Measurements from ENCODE around the gene CSMD2. TPM values are rescaled to one million over a fixed set of nuclear protein-coding genes. Genes with fewer than 3 reads are reported as not detected.
A peak's percentile ranks its signal among the peaks of the same experiment; 100 is the strongest.
"Not testable (repeated sequence)": the region's sequence is repeated elsewhere in the genome, so short reads cannot be mapped to it uniquely, and the experiment has no call there.

The CSMD2 gene
- polyA plus RNA-seq, 10 donors = 0.52 to 2.2 (median 0.84) TPM

DNA sequence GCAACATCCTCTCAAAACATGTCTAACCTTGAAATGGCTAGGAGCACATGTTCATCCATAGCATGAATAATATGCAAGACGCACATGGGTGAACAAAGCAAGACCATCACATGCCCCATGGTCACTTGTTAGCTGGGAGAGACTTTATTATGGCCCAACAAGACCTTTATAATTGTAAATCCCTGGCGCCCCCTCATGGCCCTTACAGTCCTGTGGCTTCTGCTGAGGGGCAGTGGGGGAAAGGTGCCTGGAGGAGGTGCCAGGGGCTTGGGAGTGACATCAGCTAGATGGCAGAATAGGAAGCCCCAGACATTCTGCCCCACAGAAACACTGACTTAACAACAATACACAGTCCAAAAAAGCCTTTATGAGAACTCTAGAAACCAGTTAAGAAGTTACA, 51.7 kb downstream of the CSMD2 start:
- DNase-seq = no peak

DNA sequence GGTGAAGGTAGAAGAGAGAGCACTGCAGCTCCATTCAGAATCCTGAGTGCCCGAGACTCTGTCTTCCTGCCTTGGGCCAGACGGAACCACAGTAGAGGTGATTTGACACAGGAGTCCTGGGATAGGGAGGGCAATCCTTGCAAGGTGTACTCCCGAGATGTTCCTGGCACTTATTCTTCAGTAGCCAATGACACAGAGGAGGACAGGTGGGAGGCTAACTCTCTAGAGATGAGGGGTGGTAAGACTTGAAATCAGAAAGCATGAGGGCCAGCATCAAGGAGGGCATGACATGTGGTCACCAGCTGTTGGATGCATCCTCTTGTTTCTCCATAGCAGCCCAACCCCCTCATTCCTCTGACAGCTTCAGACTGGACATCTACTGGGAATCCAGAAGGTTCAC, 56.3 kb downstream of the CSMD2 start:
- no peak for DNase-seq

DNA sequence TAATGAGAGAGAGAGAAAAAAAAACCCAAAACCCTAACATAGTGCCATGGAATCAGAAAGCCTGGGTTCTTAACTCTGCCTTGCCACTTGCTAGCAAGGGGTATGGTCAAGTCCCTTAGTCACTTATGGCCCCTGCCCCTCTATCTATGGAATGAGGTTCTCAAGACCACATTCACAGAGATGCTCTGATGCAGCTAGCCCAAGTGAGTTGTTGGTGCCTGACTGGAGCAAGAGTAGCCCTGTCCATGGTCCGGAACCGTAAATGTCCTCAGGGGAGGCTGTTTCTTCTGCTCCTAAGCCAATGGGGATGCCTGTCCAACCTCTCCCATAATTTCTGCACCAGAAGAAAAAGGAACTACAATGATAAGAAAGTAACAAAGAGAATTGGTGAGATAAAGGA, 56.8 kb downstream of the CSMD2 start:
- no peak for DNase-seq

DNA sequence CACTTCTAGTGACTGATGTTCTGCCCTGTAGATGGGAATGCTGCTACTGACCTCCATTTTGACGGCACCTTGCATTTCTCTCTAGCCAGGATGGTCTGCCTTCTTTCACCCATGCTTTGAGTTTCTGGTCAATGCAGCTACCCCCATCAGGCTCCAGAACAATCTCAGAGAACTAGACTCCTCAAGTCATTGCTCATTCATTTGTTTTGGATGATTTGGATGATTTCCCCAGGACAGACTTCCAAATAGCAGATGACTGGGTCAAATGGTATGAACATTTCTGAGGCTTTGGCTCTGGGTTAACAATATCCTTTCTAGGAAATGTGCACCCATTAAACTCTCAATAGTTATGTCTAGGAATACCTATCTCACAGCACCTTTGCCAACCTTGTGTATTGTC, 63.9 kb downstream of the CSMD2 start:
- peak in 1 of 3 donors; percentile 72 for DNase-seq

DNA sequence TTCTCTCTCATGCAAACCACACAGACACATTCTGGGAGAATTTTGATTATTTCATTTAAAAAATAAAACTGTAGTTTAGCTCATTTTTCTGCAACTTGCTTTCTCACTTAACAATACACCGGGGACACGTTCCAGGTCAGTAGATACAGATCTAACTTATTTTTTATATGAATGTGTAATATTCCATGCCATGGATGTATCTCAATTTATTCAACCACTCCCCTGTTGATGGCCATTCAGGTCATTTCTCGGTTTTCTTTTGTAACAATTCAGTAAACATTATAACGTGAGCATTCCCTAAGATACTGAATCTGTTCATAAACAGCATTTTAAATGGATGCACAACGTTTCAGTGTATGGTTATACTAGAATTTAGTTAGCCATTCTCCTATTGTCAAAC, 64.7 kb downstream of the CSMD2 start:
- no peak for DNase-seq

DNA sequence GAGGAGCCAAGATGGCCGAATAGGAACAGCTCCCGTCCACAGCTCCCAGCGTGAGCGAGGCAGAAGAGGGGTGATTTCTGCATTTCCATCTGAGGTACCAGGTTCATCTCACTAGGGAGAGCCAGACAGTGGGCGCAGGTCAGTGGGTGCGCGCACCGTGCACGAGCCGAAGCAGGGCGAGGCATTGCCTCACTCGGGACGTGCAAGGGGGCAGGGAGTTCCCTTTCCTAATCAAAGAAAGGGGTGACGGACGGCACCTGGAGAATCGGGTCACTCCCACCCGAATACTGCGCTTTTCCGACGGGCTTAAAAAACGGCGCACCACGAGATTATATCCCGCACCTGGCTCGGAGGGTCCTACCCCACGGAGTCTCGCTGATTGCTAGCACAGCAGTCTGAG, 72.6 kb downstream of the CSMD2 start:
- not testable (repeated sequence) for DNase-seq

DNA sequence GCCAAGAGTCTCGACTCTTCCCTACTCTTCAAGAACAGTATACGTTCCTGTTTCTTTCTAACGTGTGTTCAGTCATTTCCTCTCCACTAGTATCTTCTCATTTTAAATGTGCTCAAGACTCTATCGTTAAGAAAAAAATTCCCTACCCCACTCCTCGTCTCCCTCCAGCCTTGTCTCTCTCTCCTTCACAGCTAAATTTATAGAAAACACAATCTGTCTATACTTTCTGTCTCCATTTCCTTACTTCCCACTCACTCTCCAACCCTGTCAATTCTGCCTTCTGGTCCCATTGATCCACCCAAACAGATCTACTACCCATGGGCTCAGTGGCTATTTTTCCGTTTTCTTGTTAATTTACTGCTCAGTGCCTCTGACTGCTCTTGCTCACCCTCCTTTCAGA, 75.3 kb downstream of the CSMD2 start:
- DNase-seq = no peak

DNA sequence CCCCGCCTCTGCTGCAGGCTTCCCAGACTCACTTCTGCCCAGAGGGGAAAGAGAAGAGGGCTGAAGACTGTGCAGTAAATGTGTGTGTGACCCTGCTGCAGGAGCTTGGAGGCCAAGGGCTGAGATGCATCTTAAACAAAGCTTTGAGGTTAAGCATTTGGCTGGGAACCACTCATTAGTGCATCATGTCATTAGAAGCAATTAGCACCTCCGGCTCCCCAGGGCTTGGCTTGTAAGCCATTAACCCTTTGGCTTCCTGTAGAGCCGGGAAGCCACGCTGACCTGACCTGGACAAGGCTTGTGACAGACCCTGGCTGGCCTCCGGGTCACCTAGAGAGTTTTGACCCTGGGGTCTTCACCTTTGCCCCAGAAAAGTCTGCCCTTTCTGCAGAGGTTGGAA, 77.0 kb downstream of the CSMD2 start:
- DNase-seq = no peak

DNA sequence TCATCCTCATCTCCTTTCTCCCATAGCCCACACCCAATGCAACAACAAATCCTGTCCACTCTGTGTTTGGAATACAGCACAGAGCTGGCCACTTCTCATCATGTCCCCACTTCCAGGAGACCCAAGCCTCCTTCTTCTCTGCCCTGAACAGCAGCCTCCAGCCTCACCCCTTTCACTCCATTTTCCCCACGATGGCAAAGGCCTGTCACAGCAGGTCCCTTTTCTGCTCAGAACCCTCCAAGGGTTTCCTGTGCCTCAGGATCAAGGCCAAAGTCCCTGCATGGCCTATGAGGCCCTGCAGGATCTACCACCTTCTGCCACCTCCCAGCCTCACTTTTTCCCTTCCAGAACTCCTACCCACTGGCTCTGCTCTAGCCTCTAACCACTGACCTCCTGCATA, 78.5 kb downstream of the CSMD2 start:
- DNase-seq = no peak

DNA sequence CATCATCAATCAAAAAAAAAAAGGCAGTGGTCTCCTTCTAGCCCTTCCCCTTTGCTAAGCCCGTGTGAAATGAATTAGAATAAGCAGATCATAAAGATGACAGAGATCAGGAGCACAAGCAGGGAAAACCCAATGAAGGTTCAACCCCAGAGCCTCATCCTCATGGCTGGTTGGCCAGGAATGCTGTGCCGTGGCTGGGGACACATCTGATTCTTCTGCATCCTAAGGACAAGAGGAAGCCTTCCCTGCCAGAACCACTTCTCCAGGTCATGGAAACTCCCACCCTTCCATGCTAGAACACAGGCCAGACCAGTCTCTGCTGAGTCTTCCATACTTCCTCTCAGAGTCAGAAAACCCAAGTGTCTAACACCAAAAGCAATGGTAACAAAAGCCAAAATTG, 81.1 kb downstream of the CSMD2 start:
- DNase-seq = no peak

DNA sequence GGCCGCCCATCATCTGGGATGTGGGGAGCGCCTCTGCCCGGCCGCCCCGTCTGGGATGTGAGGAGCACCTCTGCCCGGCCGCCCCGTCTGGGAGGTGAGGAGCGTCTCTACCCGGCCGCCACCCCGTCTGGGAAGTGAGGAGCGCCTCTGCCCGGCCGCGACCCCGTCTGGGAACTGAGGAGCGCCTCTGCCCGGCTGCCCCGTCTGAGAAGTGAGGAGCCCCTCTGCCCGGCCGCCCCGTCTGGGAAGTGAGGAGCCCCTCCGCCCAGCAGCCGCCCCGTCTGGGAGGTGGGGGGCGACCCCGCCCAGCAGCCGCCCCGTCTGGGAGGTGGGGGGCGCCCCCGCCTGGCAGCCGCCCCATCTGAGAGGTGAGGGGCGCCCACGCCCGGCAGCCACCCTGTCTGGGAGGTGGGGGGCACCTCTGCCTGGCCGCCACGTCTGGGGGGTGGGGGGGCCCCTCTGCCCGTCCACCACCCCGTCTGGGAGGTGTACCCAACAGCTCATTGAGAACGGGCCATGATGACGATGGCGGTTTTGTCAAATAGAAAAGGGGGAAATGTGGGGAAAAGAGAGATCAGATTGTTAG, 82.9 kb downstream of the CSMD2 start:
- not testable (repeated sequence) for DNase-seq

DNA sequence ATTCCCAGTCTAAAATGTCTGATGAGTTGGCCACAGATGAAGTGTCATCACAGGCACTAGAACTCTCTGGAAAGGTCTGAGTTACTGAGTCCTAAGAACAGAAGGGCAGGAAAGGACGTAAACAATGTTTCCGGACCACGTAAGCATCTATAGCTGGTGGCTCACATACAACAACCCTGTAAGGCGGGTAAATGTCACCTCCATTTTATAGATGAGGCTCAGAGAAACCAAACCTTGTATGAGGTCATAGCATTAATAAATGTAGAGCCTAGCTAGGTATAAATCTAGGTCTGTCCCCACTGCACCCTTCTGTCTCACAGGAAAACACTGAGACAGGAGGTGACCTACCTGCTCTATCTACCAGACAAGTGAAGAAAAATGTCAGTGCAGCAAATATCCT, 86.6 kb downstream of the CSMD2 start:
- no peak for DNase-seq

DNA sequence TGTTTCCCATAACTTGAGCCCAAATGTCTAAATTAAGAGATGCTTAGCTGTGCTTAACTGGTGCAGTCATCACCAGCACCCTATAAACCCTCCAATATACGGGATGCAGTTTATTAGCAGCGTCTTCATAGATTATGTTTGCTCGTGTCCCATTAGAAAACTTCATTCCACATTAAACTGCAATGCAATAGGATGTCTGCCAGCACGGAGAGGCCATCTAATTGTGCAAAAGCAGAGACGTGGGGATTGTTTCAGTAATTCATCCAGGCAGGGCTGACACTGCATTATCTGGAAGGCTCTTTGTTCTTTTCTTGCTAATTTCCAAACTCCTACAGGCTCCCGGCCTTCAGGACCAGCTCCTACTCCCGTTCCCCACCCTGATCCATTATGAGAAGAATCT, 89.5 kb downstream of the CSMD2 start:
- DNase-seq = peak in 1 of 3 donors; percentile 55

DNA sequence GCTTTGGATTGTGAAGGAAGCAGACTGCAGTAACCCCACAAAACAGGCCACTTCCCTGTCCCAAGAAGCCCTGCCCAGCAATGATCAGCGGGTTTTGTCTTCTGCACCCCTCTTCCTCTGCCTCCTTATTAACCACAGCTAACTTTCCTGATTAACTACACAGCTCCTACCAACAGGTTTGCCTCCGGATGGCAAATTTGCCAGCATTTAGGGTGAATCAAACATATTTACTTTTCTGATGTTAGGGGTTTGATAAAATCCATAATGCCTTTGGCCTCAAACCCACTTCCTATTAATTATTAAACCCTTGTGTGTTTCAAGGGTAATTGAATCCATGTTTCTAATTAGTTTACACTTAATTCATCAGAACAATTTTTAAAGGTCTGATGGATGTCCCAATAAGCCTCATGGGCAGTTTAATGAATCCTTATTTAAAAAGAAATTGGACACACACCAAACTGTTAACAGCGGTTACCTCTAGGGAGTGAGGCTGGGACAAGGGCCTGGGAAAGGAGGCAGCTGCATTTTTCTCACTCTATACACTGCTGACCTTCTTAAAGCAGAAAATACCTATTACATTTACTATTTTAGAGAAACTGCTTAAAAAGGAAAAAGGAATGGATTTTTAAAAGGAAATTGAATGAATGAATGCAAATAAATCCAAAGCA, 91.9 kb downstream of the CSMD2 start:
- DNase-seq = peak in 2 of 3 donors; percentile 27 to 76

DNA sequence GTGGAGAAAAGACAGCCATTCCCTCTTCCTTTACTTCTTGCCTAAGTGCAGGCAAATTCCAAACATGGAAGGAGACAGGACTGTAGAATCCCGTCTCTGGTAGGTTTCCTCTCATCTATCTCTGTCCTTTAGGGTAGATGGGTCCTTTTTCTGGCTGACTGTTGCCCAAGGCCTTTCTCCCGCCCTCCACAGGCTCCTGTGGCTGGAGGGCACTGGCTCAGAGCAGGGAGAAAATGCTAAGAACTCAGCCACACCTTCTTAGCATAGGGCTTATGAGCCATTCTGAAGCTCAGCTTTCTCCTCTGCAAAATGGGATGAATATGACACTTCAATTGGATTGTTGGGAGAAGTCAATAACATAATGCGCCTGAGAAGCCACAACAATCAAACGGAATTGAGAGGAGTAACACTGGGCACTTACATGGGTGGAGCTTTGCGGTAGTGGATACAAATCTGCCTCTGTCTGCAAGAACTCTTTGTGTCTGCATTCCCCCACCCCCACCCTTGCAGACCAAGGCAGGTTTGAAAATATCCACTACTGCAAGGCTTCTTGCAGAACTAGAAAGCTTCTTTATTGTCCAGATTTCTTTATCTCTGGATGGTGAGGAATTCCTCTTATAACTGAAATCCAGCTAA, 94.7 kb downstream of the CSMD2 start:
- DNase-seq = no peak

DNA sequence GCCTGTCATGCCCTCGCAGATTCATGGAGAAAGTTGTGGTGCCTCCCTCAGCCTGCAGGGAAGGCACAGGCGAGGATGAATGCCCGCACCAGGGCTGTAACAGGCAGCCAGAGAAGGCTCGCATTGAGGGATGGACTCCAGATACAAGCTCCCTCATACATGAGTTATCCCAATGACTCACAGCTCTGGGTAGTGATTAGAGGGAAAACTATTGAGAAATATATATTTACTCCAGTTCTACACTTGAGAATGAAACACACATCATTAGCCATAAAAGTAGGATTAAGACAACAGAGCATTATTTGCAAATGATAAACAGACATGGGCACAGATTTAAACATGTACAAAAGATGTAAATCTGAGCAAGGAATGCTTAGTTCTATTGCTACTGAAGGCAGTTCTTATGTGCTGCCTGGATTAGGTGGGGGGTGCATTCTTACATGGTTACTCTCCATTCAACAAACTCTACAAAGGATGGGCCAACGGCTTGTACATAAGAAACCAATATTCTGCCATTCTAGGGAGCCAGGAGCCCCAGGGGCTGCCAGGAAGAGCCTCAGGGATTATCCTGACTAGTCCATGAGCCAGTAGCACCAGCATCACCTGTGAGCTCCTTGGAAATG, 97.9 kb downstream of the CSMD2 start:
- peak in 1 of 3 donors; percentile 76 for DNase-seq

DNA sequence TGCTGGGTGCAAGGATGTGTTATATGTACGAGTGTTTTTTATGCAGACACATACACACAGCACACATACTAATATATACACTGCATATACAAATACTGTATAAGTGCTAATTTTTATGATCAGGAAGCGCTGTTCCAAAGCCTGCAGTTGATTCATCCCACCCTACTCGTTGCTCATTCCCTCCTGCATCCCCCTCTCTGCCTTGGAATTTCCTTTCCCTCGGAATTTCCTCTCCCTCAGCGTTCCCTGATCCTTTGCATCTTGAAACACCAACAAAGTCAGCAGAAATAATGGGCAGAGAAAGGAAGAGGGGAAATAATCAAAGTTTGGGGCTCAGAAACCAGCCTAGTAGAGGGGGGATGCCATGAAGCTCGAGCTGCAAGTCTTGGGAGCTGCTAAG, 98.9 kb downstream of the CSMD2 start:
- no peak for DNase-seq

DNA sequence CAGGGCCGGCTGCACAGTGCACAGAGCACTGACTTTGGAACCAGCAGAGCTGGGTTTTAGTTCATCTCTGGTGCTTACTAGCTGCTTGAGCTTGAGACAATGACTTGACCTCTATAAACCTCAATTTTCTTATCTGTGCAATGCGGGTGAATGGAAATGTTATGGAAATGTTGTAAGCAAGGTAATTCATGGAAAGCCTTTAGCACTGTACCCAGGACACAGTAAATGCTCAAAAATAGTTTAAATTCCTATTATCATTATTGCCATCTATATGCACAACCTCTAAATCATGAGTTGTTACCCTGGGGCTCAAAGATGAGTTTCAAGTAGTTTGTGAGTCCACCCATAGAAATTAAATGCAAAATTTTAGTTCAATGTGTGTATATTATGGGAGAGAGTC, 99.5 kb downstream of the CSMD2 start:
- DNase-seq = no peak

DNA sequence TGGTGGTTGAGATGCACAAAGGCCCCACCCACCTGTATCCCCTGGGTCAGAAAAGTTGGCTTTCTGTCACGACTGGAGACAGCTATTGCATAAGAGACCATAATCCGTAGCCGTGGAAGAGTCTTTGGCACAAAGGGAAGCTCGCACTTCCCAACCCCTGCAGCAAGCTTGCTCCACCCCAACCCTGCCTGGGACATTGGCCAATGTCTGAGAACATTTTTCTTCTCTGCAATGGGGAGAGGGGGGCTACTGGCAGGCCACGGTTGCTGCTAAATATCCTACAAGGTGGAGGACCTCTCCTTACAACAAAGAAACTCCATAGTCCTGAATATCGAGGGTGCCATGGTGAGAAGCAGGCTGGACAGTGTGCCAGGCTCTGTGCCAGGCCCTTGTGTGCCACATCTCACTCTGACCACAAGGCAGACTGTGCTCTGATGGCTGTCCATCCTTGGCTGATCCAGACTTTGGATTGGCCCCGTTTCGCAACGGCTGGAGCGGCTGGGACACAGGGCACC, 104.1 kb downstream of the CSMD2 start:
- peak in 2 of 3 donors; percentile 67 to 88 for DNase-seq

DNA sequence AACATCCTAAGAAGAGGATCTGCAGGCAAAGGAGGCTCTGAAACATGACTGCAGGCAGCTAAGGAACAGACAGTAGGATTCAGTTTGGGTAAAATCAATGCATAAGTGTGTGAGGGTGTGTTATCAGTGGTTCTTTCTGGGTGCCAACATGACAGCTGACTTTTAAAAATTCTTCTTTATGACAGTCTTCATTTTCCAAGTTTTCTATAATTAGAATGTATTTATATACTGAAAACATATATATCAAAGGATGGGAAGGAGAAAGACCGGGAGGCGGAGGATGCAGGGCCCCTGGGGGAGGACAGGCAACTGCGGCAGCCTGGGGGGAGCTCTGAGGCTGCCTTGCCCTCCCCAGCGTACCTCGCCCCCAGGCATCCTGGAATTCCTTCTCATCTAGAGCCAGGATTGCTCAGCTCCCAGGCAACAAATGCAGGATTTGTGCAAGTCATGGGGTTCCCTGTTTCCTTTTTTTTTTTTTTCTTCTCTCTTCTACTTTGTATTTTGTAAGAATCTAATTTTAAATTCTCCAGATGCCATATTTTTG, 104.8 kb downstream of the CSMD2 start:
- DNase-seq = no peak

DNA sequence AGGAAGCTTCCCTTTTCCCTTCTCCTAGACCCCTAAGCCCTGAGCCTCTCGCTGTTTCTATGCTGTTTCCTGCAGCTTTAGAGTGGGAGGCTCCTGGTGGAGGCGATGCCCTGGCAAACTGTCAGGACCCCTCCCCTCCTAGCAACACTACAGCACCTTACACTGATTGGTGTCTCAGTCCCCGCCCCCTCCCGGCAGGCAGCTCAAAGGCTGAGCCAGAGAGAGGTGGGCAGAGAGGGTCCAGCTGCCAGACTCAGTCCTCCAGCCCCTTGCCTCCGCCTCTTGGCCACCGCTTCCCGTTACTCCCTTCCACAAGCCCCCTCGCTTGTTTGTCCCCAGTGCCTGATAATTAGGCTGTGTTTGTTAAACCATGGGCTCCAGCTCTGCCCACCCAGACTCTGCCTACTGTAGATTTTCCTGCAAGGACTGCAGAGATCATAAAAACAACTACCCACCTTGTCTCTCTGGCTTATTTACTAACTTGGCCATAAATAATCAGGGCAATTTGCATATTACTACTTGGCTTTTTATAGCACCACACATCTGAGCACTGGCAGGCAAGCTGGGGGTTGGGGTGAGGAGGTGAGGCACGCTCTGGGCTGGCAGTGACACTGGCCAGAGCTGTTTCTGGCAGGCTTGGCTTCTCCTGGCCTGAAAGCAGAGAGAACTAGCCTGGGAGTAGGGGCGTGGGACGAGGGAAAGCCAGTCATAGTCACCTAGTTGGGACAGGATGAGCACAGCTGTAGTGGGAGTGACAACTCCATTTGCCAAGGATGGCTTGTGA, 107.5 kb downstream of the CSMD2 start:
- DNase-seq = no peak

DNA sequence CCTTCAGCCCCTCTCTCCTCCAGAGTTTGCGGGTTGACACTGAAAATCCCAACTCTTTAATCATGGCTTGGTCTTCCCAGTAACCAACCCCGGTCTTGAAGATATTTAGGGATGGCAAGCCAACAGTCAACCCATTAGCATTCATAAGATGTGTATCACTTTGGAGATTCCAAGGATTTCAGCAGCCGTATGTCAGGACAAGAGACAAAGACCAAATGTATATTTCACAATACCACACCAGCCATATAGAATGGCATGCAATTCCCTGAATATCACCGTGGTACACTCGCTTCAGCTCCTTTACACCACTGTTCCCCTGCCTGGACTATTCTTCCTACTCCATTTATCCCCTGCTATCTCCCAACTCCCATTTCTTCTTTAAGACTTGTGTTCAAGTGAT, 109.2 kb downstream of the CSMD2 start:
- no peak for DNase-seq

Data from muscle of back (tissue), 11 donors.